PC-9 (cell line): Measurements from ENCODE around the gene KRT6B. TPM values are rescaled to one million over a fixed set of nuclear protein-coding genes. Genes with fewer than 3 reads are reported as not detected.

Experiments
- BruUV-seq: library from RNA; stranded (reverse); fragments of 400-500 nt; replicated peaks from 2 replicates; lab custom pipeline; 2021; lab: Mats Ljungman, UMichigan
- CTCF ChIA-PET: fragments of 300-600 bp; sonication (Branson Sonifier 250); formaldehyde crosslinking; loops from one replicate; lab custom pipeline; 2022; ENCODE audit warnings: antibody characterized with exemption; lab: Charles Lee
- POLR2A ChIA-PET: fragments of 300-600 bp; sonication (Branson Sonifier 250); formaldehyde crosslinking; loops from one replicate; lab custom pipeline; 2022; ENCODE audit warnings: antibody characterized with exemption; ENCODE audit not compliant: unreplicated experiment; lab: Charles Lee
- DNase-seq, 2 experiments: peaks; one replicate each; pipeline versions ENCODE4 v3.0.0 to v3.0.0-alpha.2; 2015 to 2022; ENCODE audit warnings: mixed read lengths in 1 of 2
- H2AFZ ChIP-seq: fragments of 200-600 bp; sonication (generic); 2 replicates; pipeline ENCODE4 v1.8.1; 2017; ENCODE audit warnings: antibody characterized with exemption
- H3F3A ChIP-seq: fragments of 200-600 bp; sonication (generic); 2 replicates; pipeline ENCODE4 v1.8.1; 2017; ENCODE audit warnings: antibody characterized with exemption, mild to moderate bottlenecking, low read depth; ENCODE audit not compliant: insufficient read depth
- H3K27ac ChIP-seq: fragments of 200-600 bp; sonication (generic); 2 replicates; pipeline ENCODE4 v1.6.1; 2016; ENCODE audit warnings: mixed run types
- H3K27me3 ChIP-seq: fragments of 200-600 bp; sonication (generic); 2 replicates; pipeline ENCODE4 v1.6.1; 2016; ENCODE audit warnings: low read depth, mixed run types; ENCODE audit not compliant: insufficient read depth
- H3K36me3 ChIP-seq: fragments of 200-600 bp; sonication (generic); 2 replicates; pipeline ENCODE4 v1.6.1; 2016; ENCODE audit warnings: low read depth, mixed run types
- H3K4me1 ChIP-seq: fragments of 200-600 bp; sonication (generic); replicated peaks from 2 replicates; pipeline ENCODE4 v1.6.1; 2016; ENCODE audit warnings: mixed run types; ENCODE audit not compliant: insufficient read depth
- H3K4me2 ChIP-seq: fragments of 200-600 bp; sonication (generic); 2 replicates; pipeline ENCODE4 v1.6.1; 2017; ENCODE audit warnings: mixed run types
- H3K4me3 ChIP-seq: fragments of 200-600 bp; sonication (generic); 2 replicates; pipeline ENCODE4 v1.6.1; 2016; ENCODE audit warnings: mixed run types
- H3K79me2 ChIP-seq: fragments of 200-600 bp; sonication (generic); 2 replicates; pipeline ENCODE4 v1.6.1; 2017; ENCODE audit warnings: low read depth, mixed run types
- H3K9me2 ChIP-seq: fragments of 200-600 bp; sonication (generic); 2 replicates; pipeline ENCODE4 v1.8.1; 2017; ENCODE audit warnings: mild to moderate bottlenecking; ENCODE audit not compliant: insufficient read depth
- H3K9me3 ChIP-seq: fragments of 200-600 bp; sonication (generic); 2 replicates; pipeline ENCODE4 v1.8.1; 2016; ENCODE audit warnings: low read depth; ENCODE audit not compliant: insufficient read depth
- H4K20me1 ChIP-seq: fragments of 200-600 bp; sonication (generic); 2 replicates; pipeline ENCODE4 v1.8.1; 2017; ENCODE audit not compliant: insufficient read depth
- CTCF ChIP-seq: fragments of 200-600 bp; sonication (generic); conservative IDR thresholded peaks from 2 replicates; pipeline ENCODE4 v1.6.1; 2017; ENCODE audit warnings: mixed run types, antibody characterized with exemption, mild to moderate bottlenecking, moderate library complexity
- EZH2 ChIP-seq: fragments of 200-600 bp; sonication (generic); IDR thresholded peaks from 2 replicates; pipeline ENCODE4 v1.8.0; 2017; ENCODE audit warnings: antibody characterized with exemption, low read depth
- intact Hi-C: fragments of 100-400 bp; cut with micrococcal nuclease; formaldehyde crosslinking; loops from one replicate; pipeline ENCODE4 v1.10.0; 2022; ENCODE audit not compliant: unreplicated experiment
- total RNA-seq: library from RNA; stranded (reverse); gene quantifications from 2 replicates; pipeline ENCODE4 v1.2.3, GENCODE V29; 2021

KRT6B gene
- total RNA-seq, 1 experiment from 2014 or later, result 0.98 TPM

- BruUV-seq, result no TSS peak
Observed at GRCh38 chr12:52446367-52447045, 5.4 kb downstream of the KRT6B start.

GRCh38 chr12:52445876-52446275 is 6.1 kb downstream of the KRT6B start:
- no peaks in the 10 kb centered on the region for H3K9me2 ChIP-seq
- intact Hi-C loops, result no loop called here
- POLR2A ChIA-PET, result no interaction called here
- H3K4me3 ChIP-seq, result no peak overlapping the region
- TF ChIP-seq CTCF (no peak), EZH2 (no peak)
- H3K79me2 ChIP-seq, result no peaks in the 10 kb centered on the region
- H3K4me2 ChIP-seq, result no peak overlapping the region
- H3K27me3 ChIP-seq, result no peaks in the 10 kb centered on the region
- DNase-seq, result no peak
- no peaks in the 10 kb centered on the region for H3K9me3 ChIP-seq
- H4K20me1 ChIP-seq, result no peaks in the 10 kb centered on the region
- BruUV-seq, result no TSS peak
- H3K27ac ChIP-seq, result no peak overlapping the region
- no peaks in the 10 kb centered on the region for H3K36me3 ChIP-seq
- peaks cover 43% of the 10 kb centered on the region for H3K4me1 ChIP-seq
- H3F3A ChIP-seq, result peaks cover 40% of the 10 kb centered on the region
- CTCF ChIA-PET, result no interaction called here
- no peak overlapping the region for H2AFZ ChIP-seq

More at GRCh38 chr12:52446367-52447045, 5.4 kb downstream of the KRT6B start:
- Histone ChIP-seq H3K79me2 (no peaks in the 10 kb centered on the region), H4K20me1 (no peaks in the 10 kb centered on the region), H3K36me3 (no peaks in the 10 kb centered on the region), H3K4me1 (peaks cover 37% of the 10 kb centered on the region), H3K4me2 (no peak overlapping the region), H3K4me3 (no peak overlapping the region), H2AFZ (no peak overlapping the region), H3K9me3 (no peaks in the 10 kb centered on the region), H3K27ac (no peak overlapping the region), H3K27me3 (no peaks in the 10 kb centered on the region), H3K9me2 (no peaks in the 10 kb centered on the region), H3F3A (peaks cover 34% of the 10 kb centered on the region; the same call in 1 of the 2 replicates)
- TF ChIP-seq CTCF (no peak), EZH2 (no peak)
- CTCF ChIA-PET, result no interaction called here
- intact Hi-C loops, result no loop called here
- POLR2A ChIA-PET, result interaction anchor here (0.7 kb wide), 1 partner anchor 47 kb away, joined by 3 read pairs; the partner anchor contains the start of gene KRT6A
- no peak for DNase-seq

- Histone ChIP-seq H4K20me1 (no peaks in the 10 kb centered on the region), H3K4me3 (no peak overlapping the region), H3K79me2 (no peaks in the 10 kb centered on the region), H3K4me1 (peaks cover 53% of the 10 kb centered on the region), H3K27ac (peak overlapping the region; percentile 28; the same call in 1 of the 2 replicates), H3K9me2 (no peaks in the 10 kb centered on the region), H3F3A (peaks cover 49% of the 10 kb centered on the region), H2AFZ (no peak overlapping the region), H3K4me2 (no peak overlapping the region), H3K27me3 (no peaks in the 10 kb centered on the region), H3K9me3 (no peaks in the 10 kb centered on the region), H3K36me3 (no peaks in the 10 kb centered on the region)
- intact Hi-C loops, result loop anchor here (5.0 kb wide), 2 partner anchors 48 to 298 kb away; no protein-coding TSS in a partner anchor
- ChIA-PET CTCF (no interaction called here), POLR2A (interaction anchor here (0.6 to 0.7 kb wide), 3 partner anchors 50 to 429 kb away, joined by 3 to 9 read pairs (median 6); no protein-coding TSS in a partner anchor)
- TF ChIP-seq CTCF, result no peak
- TF ChIP-seq EZH2, result no peak
- no TSS peak for BruUV-seq
- peak in 1 of 2 experiments; percentile 67 for DNase-seq
Observed at GRCh38 chr12:52444647-52445595, 7.0 kb downstream of the KRT6B start.
